Mesenchymal stem cell (in vitro differentiated cells and primary cell): Measurements from ENCODE around the gene MINK1.
A peak's percentile ranks its signal among the peaks of the same experiment; 100 is the strongest.
"Not testable (repeated sequence)": the region's sequence is repeated elsewhere in the genome, so short reads cannot be mapped to it uniquely, and the experiment has no call there.

Experiments
- DNase-seq: peaks from one replicate; pipeline ENCODE4 v3.0.0-alpha.2; 2013
- H2AFZ ChIP-seq: one replicate; pipeline ENCODE4 v1.6.1; 2013; ENCODE audit warnings: low read depth, mild to moderate bottlenecking, control low read depth, inconsistent platforms, low read length, moderate library complexity
- H2AK5ac ChIP-seq: 2 replicates; pipeline ENCODE4 v1.6.1; 2013; ENCODE audit warnings: low read length, moderate library complexity, mild to moderate bottlenecking, inconsistent platforms; ENCODE audit not compliant: severe bottlenecking
- H2BK120ac ChIP-seq: one replicate; pipeline ENCODE4 v1.6.1; 2013; ENCODE audit warnings: low read depth, mild to moderate bottlenecking, inconsistent platforms, low read length, moderate library complexity
- H2BK12ac ChIP-seq, 2 experiments: one replicate each; pipeline ENCODE4 v1.6.1; 2013; ENCODE audit warnings: inconsistent platforms in 2 of 2, low read length in 2 of 2, mild to moderate bottlenecking in 2 of 2, moderate library complexity in 2 of 2, control low read depth in 1 of 2
- H2BK15ac ChIP-seq: one replicate; pipeline ENCODE4 v1.6.1; 2013; ENCODE audit warnings: mild to moderate bottlenecking, low read depth, inconsistent platforms; ENCODE audit not compliant: poor library complexity, severe bottlenecking
- H2BK5ac ChIP-seq: 2 replicates; pipeline ENCODE4 v1.6.1; 2013; ENCODE audit warnings: low read depth, mild to moderate bottlenecking, low read length, control low read depth, inconsistent platforms; ENCODE audit not compliant: poor library complexity, severe bottlenecking
- H3K14ac ChIP-seq, 2 experiments: one replicate each; pipeline ENCODE4 v1.6.1; 2013; ENCODE audit warnings: inconsistent platforms in 2 of 2, low read length in 2 of 2, control low read depth in 1 of 2, mild to moderate bottlenecking in 1 of 2, moderate library complexity in 1 of 2
- H3K18ac ChIP-seq, 2 experiments: one replicate each; pipeline ENCODE4 v1.6.1; 2013; ENCODE audit warnings: inconsistent platforms in 2 of 2, low read length in 2 of 2, control low read depth in 1 of 2, low read depth in 1 of 2, mild to moderate bottlenecking in 1 of 2
- H3K23ac ChIP-seq, 2 experiments: one replicate each; pipeline ENCODE4 v1.6.1; 2013; ENCODE audit warnings: inconsistent platforms in 2 of 2, low read length in 2 of 2, mild to moderate bottlenecking in 2 of 2, moderate library complexity in 2 of 2, control low read depth in 1 of 2
- H3K27ac ChIP-seq: 2 replicates; pipeline ENCODE4 v1.5.1; 2013; ENCODE audit warnings: mild to moderate bottlenecking, moderate library complexity, low read length, control low read depth, inconsistent platforms; ENCODE audit not compliant: poor library complexity, severe bottlenecking
- H3K27me3 ChIP-seq, 2 experiments: 2 replicates each; pipeline versions ENCODE4 v1.6.1 to v1.7.0; 2013; ENCODE audit warnings: low read length in 2 of 2, mild to moderate bottlenecking in 2 of 2, moderate library complexity in 2 of 2, control low read depth in 1 of 2, inconsistent platforms in 1 of 2; ENCODE audit not compliant: control insufficient read depth in 1 of 2, insufficient read depth in 1 of 2
- H3K36me3 ChIP-seq, 2 experiments: 2 replicates each; pipeline versions ENCODE4 v1.6.1 to v1.7.0; 2013; ENCODE audit warnings: low read length in 2 of 2, control low read depth in 1 of 2, inconsistent platforms in 1 of 2, low read depth in 1 of 2, mild to moderate bottlenecking in 1 of 2; ENCODE audit not compliant: insufficient read depth in 2 of 2, control insufficient read depth in 1 of 2
- H3K4ac ChIP-seq, 2 experiments: one replicate each; pipeline ENCODE4 v1.6.1; 2013; ENCODE audit warnings: inconsistent platforms in 2 of 2, low read length in 2 of 2, mild to moderate bottlenecking in 2 of 2, moderate library complexity in 2 of 2, control low read depth in 1 of 2, low read depth in 1 of 2
- H3K4me1 ChIP-seq: 2 replicates; pipeline ENCODE4 v1.6.1; 2013; ENCODE audit warnings: low read depth, low read length, control low read depth; ENCODE audit not compliant: control insufficient read depth, insufficient read depth
- H3K4me2 ChIP-seq: 2 replicates; pipeline ENCODE4 v1.6.1; 2013; ENCODE audit warnings: low read length, mild to moderate bottlenecking, inconsistent platforms; ENCODE audit not compliant: poor library complexity, severe bottlenecking
- H3K4me3 ChIP-seq, 2 experiments: 2 replicates each; pipeline versions ENCODE4 v1.5.1 to v1.7.0; 2013; ENCODE audit warnings: low read length in 2 of 2, mild to moderate bottlenecking in 2 of 2, control low read depth in 1 of 2, low read depth in 1 of 2; ENCODE audit not compliant: insufficient read depth in 1 of 2
- H3K79me1 ChIP-seq: replicated peaks from 2 replicates; pipeline ENCODE4 v1.6.1; 2013; ENCODE audit warnings: mild to moderate bottlenecking, control low read depth, low read length, inconsistent platforms; ENCODE audit not compliant: poor library complexity, severe bottlenecking
- H3K9ac ChIP-seq: 2 replicates; pipeline ENCODE4 v1.7.0; 2013; ENCODE audit warnings: mild to moderate bottlenecking, low read length, moderate library complexity
- H3K9me3 ChIP-seq: 2 replicates; pipeline ENCODE4 v1.7.0; 2013; ENCODE audit warnings: mild to moderate bottlenecking, low read length; ENCODE audit not compliant: control insufficient read depth
- H4K8ac ChIP-seq: one replicate; pipeline ENCODE4 v1.6.1; 2013; ENCODE audit warnings: inconsistent platforms, mild to moderate bottlenecking, low read length, moderate library complexity
- H4K91ac ChIP-seq: one replicate; pipeline ENCODE4 v1.6.1; 2013; ENCODE audit warnings: mild to moderate bottlenecking, low read length, inconsistent platforms
- WGBS: methylation state at CpG from one replicate; pipeline ENCODE4 v1.1.7; 2013; ENCODE audit warnings: mixed read lengths; 5-methylcytosine and 5-hydroxymethylcytosine counted together

The MINK1 gene

DNA sequence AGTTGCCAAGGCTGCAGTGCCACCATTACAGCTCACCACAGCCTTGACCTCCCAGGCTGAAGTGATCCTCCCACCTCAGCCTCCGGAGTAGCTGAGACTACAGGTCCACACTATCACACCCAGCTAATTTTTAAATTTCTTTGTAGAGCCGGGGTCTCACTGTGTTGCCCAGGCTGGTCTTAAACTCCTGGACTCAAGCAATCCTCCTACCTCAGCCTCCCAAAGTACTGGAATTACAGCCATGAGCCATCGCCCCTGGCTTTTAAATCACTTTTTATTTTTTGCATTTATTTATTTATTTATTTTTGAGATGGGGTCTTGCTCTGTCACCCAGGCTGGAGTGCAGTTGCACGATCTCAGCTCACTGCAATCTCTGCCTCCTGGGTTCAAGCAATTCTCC lies 81.4 kb downstream of the MINK1 start:
- not testable (repeated sequence) for H3K18ac ChIP-seq, H2BK5ac ChIP-seq, H3K4me1 ChIP-seq, H3K4me2 ChIP-seq, H2BK120ac ChIP-seq, H4K91ac ChIP-seq, H2AFZ ChIP-seq, H2BK12ac ChIP-seq, H2AK5ac ChIP-seq, H3K79me1 ChIP-seq, H3K27ac ChIP-seq, H3K4ac ChIP-seq, H4K8ac ChIP-seq, H3K23ac ChIP-seq, H3K14ac ChIP-seq, DNase-seq, H2BK15ac ChIP-seq, H3K27me3 ChIP-seq, H3K36me3 ChIP-seq, H3K9me3 ChIP-seq, H3K9ac ChIP-seq, H3K4me3 ChIP-seq
- 88% methylated on average over 3 of the region's 4 CpGs for WGBS

DNA sequence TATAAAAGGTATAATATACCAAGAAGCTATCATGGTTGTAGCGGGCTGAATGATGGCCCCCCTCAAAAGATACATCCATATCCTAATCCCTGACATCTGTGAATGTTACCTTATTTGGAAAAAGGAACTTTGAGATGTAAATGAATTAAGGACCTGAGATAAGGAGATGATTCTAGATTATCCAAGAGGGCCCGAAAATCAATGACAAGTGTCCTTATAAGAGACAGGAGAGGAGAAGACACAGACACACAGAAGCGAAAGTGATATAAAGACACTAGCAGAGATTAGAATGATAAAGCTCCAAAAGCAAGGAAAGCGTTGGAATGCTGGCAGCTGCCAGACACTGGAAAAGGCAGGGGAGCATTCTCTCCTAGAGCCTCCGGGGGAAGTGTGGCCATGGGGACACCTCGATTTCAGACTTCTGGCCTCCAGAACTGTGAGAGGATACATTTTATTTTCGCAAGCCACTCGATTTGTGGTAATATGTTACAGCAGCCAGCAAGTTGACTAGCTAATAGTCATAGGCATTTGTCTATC lies 86.4 kb downstream of the MINK1 start:
- Histone ChIP-seq H4K8ac (no peak overlapping the region), H2BK5ac (no peak overlapping the region), H3K27ac (no peak overlapping the region), H2BK120ac (no peak overlapping the region), H3K36me3 (no peaks in the 10 kb centered on the region), H3K79me1 (no peaks in the 10 kb centered on the region), H3K9ac (no peak overlapping the region), H3K27me3 (no peaks in the 10 kb centered on the region), H3K4ac (no peak overlapping the region), H2AK5ac (no peak overlapping the region), H3K4me2 (no peak overlapping the region), H4K91ac (no peak overlapping the region), H3K23ac (no peak overlapping the region), H2AFZ (no peak overlapping the region), H3K14ac (no peak overlapping the region), H3K4me1 (no peaks in the 10 kb centered on the region), H3K4me3 (peak overlapping the region in 1 of 2 experiments; percentile 6), H2BK15ac (no peak overlapping the region), H3K18ac (no peak overlapping the region), H2BK12ac (no peak overlapping the region), H3K9me3 (no peaks in the 10 kb centered on the region)
- DNase-seq, result peak; percentile 30
- WGBS, result 57% methylated on average over 6 of the region's 8 CpGs

DNA sequence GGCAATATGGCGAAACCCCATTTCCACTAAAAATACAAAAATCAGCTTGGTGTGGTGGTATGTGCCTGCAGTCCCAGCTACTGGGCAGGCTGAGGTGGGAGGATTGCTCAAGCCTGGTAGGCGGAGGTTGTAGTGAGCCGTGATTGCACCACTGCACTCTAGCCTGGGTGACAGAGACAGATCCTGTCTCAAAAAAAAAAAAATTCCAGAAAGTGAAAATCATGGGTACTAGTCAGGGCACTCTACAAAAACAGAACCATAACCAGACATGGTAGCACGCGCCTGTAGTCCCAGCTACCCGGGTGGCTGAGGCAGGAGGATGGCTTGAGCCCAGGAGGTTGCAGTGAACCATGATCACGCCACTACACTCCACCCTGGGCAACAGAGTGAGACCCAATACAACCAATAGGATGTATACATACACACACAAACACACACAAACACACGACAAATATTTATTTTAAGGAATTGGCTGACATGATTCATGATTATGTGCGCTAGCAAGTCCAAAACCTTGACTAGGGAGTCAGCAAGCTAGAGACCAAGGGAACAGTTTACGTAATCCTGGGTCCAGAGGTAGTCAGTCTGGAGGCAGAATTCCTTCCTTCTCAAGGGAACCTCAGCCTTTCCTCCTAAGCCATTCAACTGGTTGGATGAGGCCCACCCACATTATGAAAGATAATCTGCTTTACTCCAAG lies 87.4 kb downstream of the MINK1 start:
- H2AK5ac ChIP-seq, result no peak overlapping the region
- no peak overlapping the region for H4K91ac ChIP-seq
- no peak overlapping the region for H3K18ac ChIP-seq
- no peak overlapping the region for H3K4ac ChIP-seq
- no peak overlapping the region for H2BK15ac ChIP-seq
- no peak overlapping the region for H2BK5ac ChIP-seq
- no peaks in the 10 kb centered on the region for H3K36me3 ChIP-seq
- no peak overlapping the region for H3K27ac ChIP-seq
- H2BK12ac ChIP-seq, result no peak overlapping the region
- H3K23ac ChIP-seq, result no peak overlapping the region
- H4K8ac ChIP-seq, result no peak overlapping the region
- DNase-seq, result peak; percentile 72
- H2BK120ac ChIP-seq, result no peak overlapping the region
- H3K79me1 ChIP-seq, result no peaks in the 10 kb centered on the region
- no peaks in the 10 kb centered on the region for H3K27me3 ChIP-seq
- no peaks in the 10 kb centered on the region for H3K4me1 ChIP-seq
- no peak overlapping the region for H3K14ac ChIP-seq
- no peak overlapping the region for H3K4me3 ChIP-seq
- H3K9me3 ChIP-seq, result no peaks in the 10 kb centered on the region
- H2AFZ ChIP-seq, result no peak overlapping the region
- no peak overlapping the region for H3K4me2 ChIP-seq
- H3K9ac ChIP-seq, result no peak overlapping the region
- WGBS, result 88% methylated on average over 9 of the region's 10 CpGs

DNA sequence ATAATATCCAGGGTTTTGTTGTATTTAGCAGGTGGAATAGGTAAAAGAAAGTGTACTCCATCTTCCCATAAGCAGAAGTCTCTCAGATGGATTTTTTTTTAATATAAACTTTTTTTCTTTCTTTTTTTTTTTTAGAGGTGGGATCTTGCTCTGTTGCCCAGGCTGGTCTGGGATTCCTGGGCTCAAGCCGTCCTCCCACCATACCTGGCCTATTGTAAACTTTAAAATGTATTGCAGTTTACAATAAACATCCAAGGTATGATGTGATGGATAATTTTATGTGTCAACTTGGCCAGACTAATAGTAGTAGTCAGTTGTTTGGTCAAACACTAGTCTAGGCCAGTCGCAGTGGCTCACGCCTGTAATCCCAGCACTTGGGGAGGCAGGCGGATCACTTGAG lies 88.2 kb downstream of the MINK1 start:
- Histone ChIP-seq H2BK5ac (no peak overlapping the region), H3K27ac (no peak overlapping the region), H3K27me3 (no peaks in the 10 kb centered on the region), H2BK12ac (no peak overlapping the region), H3K4ac (no peak overlapping the region), H4K8ac (no peak overlapping the region), H3K9ac (no peak overlapping the region), H3K18ac (no peak overlapping the region), H3K14ac (no peak overlapping the region), H3K4me1 (no peaks in the 10 kb centered on the region), H3K79me1 (no peaks in the 10 kb centered on the region), H2AFZ (no peak overlapping the region), H3K9me3 (no peaks in the 10 kb centered on the region), H3K36me3 (no peaks in the 10 kb centered on the region), H2AK5ac (no peak overlapping the region), H3K4me2 (no peak overlapping the region), H3K4me3 (no peak overlapping the region), H2BK120ac (no peak overlapping the region), H4K91ac (no peak overlapping the region), H2BK15ac (no peak overlapping the region), H3K23ac (no peak overlapping the region)
- no CpG with 5 or more reads among the region's 4 CpGs for WGBS
- DNase-seq, result no peak
